ENCODE measurements around the gene SMIM23. TPM values are rescaled to one million over a fixed set of nuclear protein-coding genes. Genes with fewer than 3 reads are reported as not detected.

The SMIM23 gene
- total RNA-seq (2014; rRNA removed; shearing (Covaris generic)) (not detected in 2 replicates), polyA plus RNA-seq (2016; fragmentation: Nextera tagmentation; extraction: Ambion mirVana) (not detected in 2 replicates)
- long read RNA-seq, result 0 reads

GRCh38 chr5:171785517-171785916 lies at the start of gene SMIM23:
SMIM23 (plus strand) TSS chr5:171785817; CDS start chr5:171785872, 55 bp downstream.
- H3K27ac ChIP-seq (ENCODE audit: low read depth), result no peak within 1 kb of the TSS
- no peak within 1 kb of the TSS for H3K4me2 ChIP-seq
- no peaks in the 10 kb centered on the region for H3K36me3 ChIP-seq (ENCODE audit: insufficient read depth)
- ATAC-seq (no peak), DNase-seq (ENCODE audit: low spot score) (no peak)
- H3K4me3 ChIP-seq, result no peak within 1 kb of the TSS
- Mint-ChIP-seq H3K27me3 (ENCODE audit: insufficient read depth, low read depth, poor library complexity) (peaks cover under 1% of the 10 kb centered on the region), H3K9me3 (no peaks in the 10 kb centered on the region), H3K27ac (no peak within 1 kb of the TSS), H3K4me1 (no peaks in the 10 kb centered on the region), H3K36me3 (ENCODE audit: low read depth) (no peaks in the 10 kb centered on the region), H3K4me3 (no peak within 1 kb of the TSS)
- no peaks in the 10 kb centered on the region for H4K20me1 ChIP-seq (replicated peaks; ENCODE audit: insufficient read depth)
- no peaks in the 10 kb centered on the region for H3K79me2 ChIP-seq (replicated peaks; ENCODE audit: insufficient read depth)
- no peaks in the 10 kb centered on the region for H3K27me3 ChIP-seq (ENCODE audit: insufficient read depth)
- no peaks in the 10 kb centered on the region for H3F3A ChIP-seq (replicated peaks; ENCODE audit: low read depth)
- H3K9me2 ChIP-seq (ENCODE audit: insufficient read depth), result no peaks in the 10 kb centered on the region
- TF ChIP-seq ETS1 (IDR thresholded peaks at IDR 0.05) (no peak), CTCF (conservative IDR thresholded peaks at IDR 0.05; ENCODE audit: low read depth in 2 of 2) (0 out of 4 replicates have a peak, but pooled peaks of 1 of the 2 experiments have one; percentile 7), STAT1 (IDR thresholded peaks at IDR 0.05; ENCODE audit: unreplicated experiment) (no peak), JUNB (IDR thresholded peaks at IDR 0.05; ENCODE audit: unreplicated experiment) (no peak)
- peak within 1 kb of the TSS; percentile 32; the same call in 1 of the 2 replicates for H2AFZ ChIP-seq
- H3K4me1 ChIP-seq (ENCODE audit: insufficient read depth), result no peaks in the 10 kb centered on the region

GRCh38 chr5:171736976-171737891 lies 48.4 kb upstream of the SMIM23 start:
- Histone ChIP-seq H3K4me2 (no peak overlapping the region), H3K27me3 (ENCODE audit: insufficient read depth) (no peaks in the 10 kb centered on the region), H3K27ac (ENCODE audit: low read depth) (no peak overlapping the region), H4K20me1 (replicated peaks; ENCODE audit: insufficient read depth) (no peaks in the 10 kb centered on the region), H3K4me1 (ENCODE audit: insufficient read depth) (no peaks in the 10 kb centered on the region), H2AFZ (no peak overlapping the region), H3K36me3 (ENCODE audit: insufficient read depth) (no peaks in the 10 kb centered on the region), H3K9me2 (ENCODE audit: insufficient read depth) (peaks cover 3% of the 10 kb centered on the region; the same call in 1 of the 2 replicates), H3F3A (replicated peaks; ENCODE audit: low read depth) (no peaks in the 10 kb centered on the region), H3K4me3 (no peak overlapping the region), H3K79me2 (replicated peaks; ENCODE audit: insufficient read depth) (no peaks in the 10 kb centered on the region)
- no peaks in the 10 kb centered on the region; the same call in 2 of the 3 replicates for H3K9me3 Mint-ChIP-seq
- no peak overlapping the region for H3K4me3 Mint-ChIP-seq
- peaks cover 3% of the 10 kb centered on the region for H3K27me3 Mint-ChIP-seq (ENCODE audit: insufficient read depth, low read depth, poor library complexity)
- DNase-seq (ENCODE audit: low spot score) (no peak), ATAC-seq (no peak)
- no peaks in the 10 kb centered on the region for H3K36me3 Mint-ChIP-seq (ENCODE audit: low read depth)
- TF ChIP-seq ETS1 (IDR thresholded peaks at IDR 0.05) (no peak), CREB1 (CRISPR knock-in tag; IDR thresholded peaks at IDR 0.05; ENCODE audit: low read depth) (no peak), EZH2 (IDR thresholded peaks at IDR 0.05; ENCODE audit: low read depth, unreplicated experiment) (no peak), EZH2phosphoT487 (IDR thresholded peaks at IDR 0.05; ENCODE audit: unreplicated experiment) (no peak), ZNF331 (CRISPR knock-in tag; IDR thresholded peaks at IDR 0.05; ENCODE audit: low read depth) (no peak)
- no peak overlapping the region for H3K27ac Mint-ChIP-seq
- H3K4me1 Mint-ChIP-seq, result peaks cover 22% of the 10 kb centered on the region
